DND-41 (cell line): ENCODE measurements around the gene STARD7.

Experiments used
- ATAC-seq: fragments of 200-7000 bp; cut with Tn5 transposase; 3 replicates; pipeline ENCODE4 v1.9.1; 2021; ENCODE audit warnings: low read depth; ENCODE audit not compliant: insufficient read depth
- DNase-seq: peaks from one replicate; pipeline ENCODE4 v3.0.0-alpha.2; 2020
- H2AFZ ChIP-seq: 2 replicates; pipeline ENCODE4 v1.6.0; 2012; ENCODE audit warnings: low read depth, low read length
- H3K27ac ChIP-seq: 2 replicates; pipeline ENCODE4 v1.5.1; 2012; ENCODE audit warnings: low read length, inconsistent platforms
- H3K27me3 ChIP-seq: fragments of 200-600 bp; sonication (generic); 2 replicates; pipeline ENCODE4 v1.6.0; 2012; ENCODE audit warnings: low read length, mild to moderate bottlenecking, inconsistent platforms; ENCODE audit not compliant: insufficient read depth, poor library complexity
- H3K36me3 ChIP-seq: 2 replicates; pipeline ENCODE4 v1.5.1; 2012; ENCODE audit warnings: low read length, inconsistent platforms; ENCODE audit not compliant: insufficient read depth
- H3K4me1 ChIP-seq: 2 replicates; pipeline ENCODE4 v1.5.1; 2012; ENCODE audit warnings: mild to moderate bottlenecking, low read length; ENCODE audit not compliant: insufficient read depth
- H3K4me2 ChIP-seq: 2 replicates; pipeline ENCODE4 v1.6.0; 2012; ENCODE audit warnings: mild to moderate bottlenecking, moderate library complexity, low read length, inconsistent platforms; ENCODE audit not compliant: insufficient read depth
- H3K4me3 ChIP-seq, 2 experiments: fragments of 200-600 bp in 1 of 2; shearing (Covaris generic) in 1 of 2; 2 replicates each; pipeline ENCODE4 v1.5.1; 2012 to 2016; ENCODE audit warnings: inconsistent platforms in 2 of 2, low read length in 2 of 2, mild to moderate bottlenecking in 2 of 2, low read depth in 1 of 2, moderate library complexity in 1 of 2
- H3K79me2 ChIP-seq: 2 replicates; pipeline ENCODE4 v1.6.0; 2012; ENCODE audit warnings: low read length, inconsistent platforms; ENCODE audit not compliant: insufficient read depth
- H3K9ac ChIP-seq: 2 replicates; pipeline ENCODE4 v1.6.0; 2012; ENCODE audit warnings: low read depth, mild to moderate bottlenecking, inconsistent platforms, low read length, moderate library complexity
- H3K9me3 ChIP-seq: 2 replicates; pipeline ENCODE4 v1.5.1; 2012; ENCODE audit warnings: low read length, moderate library complexity, mild to moderate bottlenecking, inconsistent platforms; ENCODE audit not compliant: insufficient read depth, severe bottlenecking
- H4K20me1 ChIP-seq: 2 replicates; pipeline ENCODE4 v1.6.0; 2012; ENCODE audit warnings: low read length; ENCODE audit not compliant: insufficient read depth
- EZH2 ChIP-seq: IDR thresholded peaks from 3 replicates; pipeline ENCODE4 v1.6.1; 2012; ENCODE audit warnings: borderline replicate concordance, low read depth, mild to moderate bottlenecking, moderate library complexity, low read length, inconsistent platforms; ENCODE audit not compliant: severe bottlenecking
- TF ChIP-seq, protein P1 (sequence below): IDR thresholded peaks from 2 replicates; pipeline ENCODE4 v1.5.1; 2012; ENCODE audit warnings: borderline replicate concordance, low read length, moderate library complexity, mild to moderate bottlenecking; ENCODE audit not compliant: poor library complexity, severe bottlenecking; ENCODE audit errors: extremely low read depth

Gene STARD7

DNA sequence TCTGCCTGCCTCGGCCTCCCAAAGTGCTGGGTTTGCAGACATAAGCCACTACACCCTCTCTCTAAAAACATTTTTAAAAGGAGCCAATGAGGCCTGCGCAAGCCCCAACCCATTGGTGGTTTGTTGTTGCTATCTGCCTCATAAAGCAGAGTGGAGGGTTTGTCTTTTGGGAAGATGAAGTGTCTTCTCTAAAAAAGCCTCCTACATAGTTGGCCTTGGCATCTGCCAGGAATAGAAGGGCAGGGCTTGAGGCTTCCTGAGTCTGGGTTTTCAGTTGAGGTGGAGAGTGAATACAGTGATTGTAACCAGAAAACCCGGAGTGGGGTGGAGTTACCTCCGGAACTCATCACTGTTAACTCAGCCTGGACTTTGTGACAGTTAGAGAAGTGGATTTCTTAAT is 5.9 kb upstream of the STARD7 start:
- no peak overlapping the region for H3K9ac ChIP-seq
- TF ChIP-seq, protein P1, sequence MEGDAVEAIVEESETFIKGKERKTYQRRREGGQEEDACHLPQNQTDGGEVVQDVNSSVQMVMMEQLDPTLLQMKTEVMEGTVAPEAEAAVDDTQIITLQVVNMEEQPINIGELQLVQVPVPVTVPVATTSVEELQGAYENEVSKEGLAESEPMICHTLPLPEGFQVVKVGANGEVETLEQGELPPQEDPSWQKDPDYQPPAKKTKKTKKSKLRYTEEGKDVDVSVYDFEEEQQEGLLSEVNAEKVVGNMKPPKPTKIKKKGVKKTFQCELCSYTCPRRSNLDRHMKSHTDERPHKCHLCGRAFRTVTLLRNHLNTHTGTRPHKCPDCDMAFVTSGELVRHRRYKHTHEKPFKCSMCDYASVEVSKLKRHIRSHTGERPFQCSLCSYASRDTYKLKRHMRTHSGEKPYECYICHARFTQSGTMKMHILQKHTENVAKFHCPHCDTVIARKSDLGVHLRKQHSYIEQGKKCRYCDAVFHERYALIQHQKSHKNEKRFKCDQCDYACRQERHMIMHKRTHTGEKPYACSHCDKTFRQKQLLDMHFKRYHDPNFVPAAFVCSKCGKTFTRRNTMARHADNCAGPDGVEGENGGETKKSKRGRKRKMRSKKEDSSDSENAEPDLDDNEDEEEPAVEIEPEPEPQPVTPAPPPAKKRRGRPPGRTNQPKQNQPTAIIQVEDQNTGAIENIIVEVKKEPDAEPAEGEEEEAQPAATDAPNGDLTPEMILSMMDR: no peak
- no peak for TF ChIP-seq EZH2
- H3K79me2 ChIP-seq: peaks cover 9% of the 10 kb centered on the region
- no peaks in the 10 kb centered on the region for H4K20me1 ChIP-seq
- H3K4me1 ChIP-seq: peaks cover 10% of the 10 kb centered on the region
- no peak overlapping the region for H3K4me3 ChIP-seq
- no peaks in the 10 kb centered on the region for H3K27me3 ChIP-seq
- DNase-seq (no peak), ATAC-seq (no peak)
- H3K4me2 ChIP-seq: no peak overlapping the region
- H3K36me3 ChIP-seq: no peaks in the 10 kb centered on the region
- no peaks in the 10 kb centered on the region for H3K9me3 ChIP-seq
- H2AFZ ChIP-seq: no peak overlapping the region
- no peak overlapping the region for H3K27ac ChIP-seq

DNA sequence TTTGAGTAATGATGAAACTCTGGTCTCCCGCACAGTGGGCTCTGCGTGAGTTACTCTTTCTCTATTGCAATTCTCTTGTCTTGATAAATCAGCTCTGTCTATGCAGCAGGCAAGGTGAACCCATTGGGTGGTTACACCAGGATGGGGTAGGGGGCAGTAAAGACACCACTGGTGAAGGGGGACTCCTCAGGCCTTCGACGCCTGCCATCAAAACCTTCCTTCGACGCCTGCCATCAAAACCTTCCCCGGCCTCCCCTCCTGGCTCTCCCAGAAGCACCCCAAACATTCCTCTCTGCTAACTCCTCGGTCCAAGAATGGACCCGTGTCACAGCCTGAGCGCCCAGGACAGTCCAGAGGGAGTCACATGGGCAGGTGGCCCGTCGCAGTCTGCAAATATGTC is 4.8 kb upstream of the STARD7 start:
- TF ChIP-seq, protein P1: no peak
- no peak for TF ChIP-seq EZH2
- no peaks in the 10 kb centered on the region for H3K9me3 ChIP-seq
- no peaks in the 10 kb centered on the region for H3K27me3 ChIP-seq
- peaks cover 16% of the 10 kb centered on the region for H3K79me2 ChIP-seq
- H4K20me1 ChIP-seq: no peaks in the 10 kb centered on the region
- H3K4me1 ChIP-seq: peaks cover 14% of the 10 kb centered on the region
- no peak for DNase-seq
- no peak overlapping the region for H3K4me3 ChIP-seq
- no peak overlapping the region for H3K9ac ChIP-seq
- ATAC-seq: no peak
- H3K27ac ChIP-seq: no peak overlapping the region
- no peak overlapping the region for H2AFZ ChIP-seq
- H3K4me2 ChIP-seq: no peak overlapping the region
- no peaks in the 10 kb centered on the region for H3K36me3 ChIP-seq

DNA sequence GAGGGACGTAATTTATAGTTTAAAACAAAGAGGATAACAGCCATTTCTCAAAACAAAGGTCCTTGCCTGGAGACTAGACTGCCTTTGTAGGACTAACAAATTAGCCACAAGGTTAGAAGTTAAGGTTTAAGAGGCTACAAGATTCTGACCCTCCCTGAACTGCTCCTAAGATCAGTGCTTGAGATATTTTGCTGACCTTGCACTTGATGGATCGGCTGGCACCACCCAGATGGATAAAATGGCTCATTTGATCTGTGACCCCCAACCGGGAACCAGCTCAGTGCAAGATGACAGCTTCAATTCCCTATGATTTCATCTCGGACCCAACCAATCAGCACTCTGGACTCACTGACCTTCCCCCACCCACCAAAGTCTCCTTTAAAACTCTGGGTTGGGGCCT is 3.7 kb upstream of the STARD7 start:
- Histone ChIP-seq H3K4me1 (peaks cover 19% of the 10 kb centered on the region), H3K9me3 (no peaks in the 10 kb centered on the region), H3K4me3 (no peak overlapping the region), H3K36me3 (peaks cover under 1% of the 10 kb centered on the region; the same call in 1 of the 2 replicates), H4K20me1 (peaks cover 8% of the 10 kb centered on the region), H3K4me2 (no peak overlapping the region), H3K27ac (no peak overlapping the region), H3K27me3 (no peaks in the 10 kb centered on the region), H3K9ac (no peak overlapping the region), H2AFZ (no peak overlapping the region), H3K79me2 (peaks cover 27% of the 10 kb centered on the region)
- no peak for TF ChIP-seq EZH2
- TF ChIP-seq, protein P1: no peak
- DNase-seq: no peak
- ATAC-seq: no peak

DNA sequence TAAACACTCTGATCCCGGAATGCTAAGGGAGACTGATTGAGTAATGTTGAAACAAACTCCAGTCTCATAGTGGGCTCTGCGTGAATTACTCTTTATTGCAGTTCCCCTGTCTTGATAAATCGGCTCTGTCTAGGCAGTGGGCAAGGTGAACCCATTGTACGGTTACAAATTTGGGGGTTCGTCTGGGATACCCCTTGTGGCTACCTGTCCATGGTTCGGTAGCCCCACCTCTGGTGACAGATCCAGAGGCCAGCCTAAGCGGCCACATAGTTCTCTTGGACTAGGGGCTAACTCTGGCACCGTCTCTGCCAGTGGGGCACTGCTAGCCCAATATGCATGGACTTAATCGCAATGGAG is 1.1 kb upstream of the STARD7 start:
- peaks cover 30% of the 10 kb centered on the region for H4K20me1 ChIP-seq
- H3K9ac ChIP-seq: peak overlapping the region; percentile 83
- H3K9me3 ChIP-seq: no peaks in the 10 kb centered on the region
- H3K27ac ChIP-seq: peak overlapping the region; percentile 69
- no peak for DNase-seq
- no peak for ATAC-seq
- TF ChIP-seq, protein P1: no peak
- TF ChIP-seq EZH2: no peak
- H3K79me2 ChIP-seq: peaks cover 52% of the 10 kb centered on the region
- H2AFZ ChIP-seq: peak overlapping the region; percentile 74
- no peaks in the 10 kb centered on the region for H3K27me3 ChIP-seq
- peak overlapping the region; percentile 67 to 86; a peak in 3 of 4 replicates for H3K4me3 ChIP-seq
- peaks cover 11% of the 10 kb centered on the region for H3K36me3 ChIP-seq
- H3K4me1 ChIP-seq: peaks cover 41% of the 10 kb centered on the region
- H3K4me2 ChIP-seq: peak overlapping the region; percentile 79
